Thyroid gland (tissue), 4 donors: ENCODE measurements around the gene NDUFS8. TPM values are rescaled to one million over a fixed set of nuclear protein-coding genes. Genes with fewer than 3 reads are reported as not detected.
A peak's percentile ranks its signal among the peaks of the same experiment; 100 is the strongest.

Experiments
- DNase-seq, 2 donors: peaks; one replicate each; pipeline ENCODE4 v3.0.0-alpha.2; 2019
- H3K27ac ChIP-seq, 3 donors: fragments of 200-600 bp; sonication (generic); 1 replicate in 2 of 3; 2 replicates in 1 of 3; pipeline ENCODE4 v1.5.1; 2016 to 2019; ENCODE audit warnings: mild to moderate bottlenecking in 1 of 3, moderate library complexity in 1 of 3
- H3K27me3 ChIP-seq: fragments of 200-600 bp; sonication (generic); one replicate; pipeline ENCODE4 v1.5.1; 2019
- H3K36me3 ChIP-seq, 2 donors: fragments of 200-600 bp; sonication (generic); one replicate each; pipeline ENCODE4 v1.5.1; 2016 to 2019
- H3K4me1 ChIP-seq, 2 donors: fragments of 200-600 bp; sonication (generic); one replicate each; pipeline ENCODE4 v1.5.1; 2017 to 2019
- H3K4me3 ChIP-seq, 3 donors: fragments of 200-600 bp; sonication (generic); replicated peaks in 1 of 3; 1 replicate in 2 of 3; 2 replicates in 1 of 3; pipeline ENCODE4 v1.5.1; 2016; ENCODE audit warnings: mild to moderate bottlenecking in 1 of 3
- H3K9me3 ChIP-seq: fragments of 200-600 bp; sonication (generic); one replicate; pipeline ENCODE4 v1.5.1; 2017
- CTCF ChIP-seq, 6 experiments: fragments of 200-600 bp in 3 of 6; fragments of 450-650 bp in 3 of 6; sonication (generic) in 3 of 6; IDR thresholded peaks; one replicate each; pipeline ENCODE4 v1.5.1; 2016 to 2019; ENCODE audit warnings: antibody characterized with exemption in 6 of 6, mild to moderate bottlenecking in 2 of 6, inconsistent platforms in 1 of 6, moderate library complexity in 1 of 6
- POLR2A ChIP-seq, 2 donors: fragments of 450-650 bp; IDR thresholded peaks; one replicate each; pipeline ENCODE4 v1.6.1; 2017; ENCODE audit warnings: antibody characterized with exemption in 2 of 2, mild to moderate bottlenecking in 2 of 2, moderate library complexity in 1 of 2
- WGBS, 2 donors: methylation state at CpG; one replicate each; pipeline ENCODE4 v1.1.5; 2017; 5-methylcytosine and 5-hydroxymethylcytosine counted together
- intact Hi-C: fragments of 100-400 bp; cut with DNase I; formaldehyde crosslinking; loops from one replicate; pipeline ENCODE4 v1.15.1; 2023
- total RNA-seq, 4 donors: library from RNA; depleted of rRNA; stranded (reverse); fragments of >200 nt; gene quantifications; one replicate each; pipeline ENCODE4 v1.2.3, GENCODE V29; 2016

Gene NDUFS8
- total RNA-seq, 4 donors from 2014 or later: 222 to 310 (median 254) TPM

- no peaks in the 10 kb centered on the region for H3K27me3 ChIP-seq
- H3K4me1 ChIP-seq: peaks cover 16 to 39% of the 10 kb centered on the region in 2 donors
- no peak overlapping the region for H3K27ac ChIP-seq
- no peak overlapping the region for H3K4me3 ChIP-seq
- no peaks in the 10 kb centered on the region for H3K9me3 ChIP-seq
- no peak for TF ChIP-seq CTCF (IDR thresholded peaks at IDR 0.05)
- no peak for TF ChIP-seq POLR2A (IDR thresholded peaks at IDR 0.05)
- 89 to 93% methylated on average over 10 to 15 of the region's 16 CpGs for WGBS, 2 donors
- H3K36me3 ChIP-seq: no peaks in the 10 kb centered on the region
- intact Hi-C loops: loop anchor here (10.0 kb wide), 1 partner anchor 207 kb away; the partner anchor contains the start of gene KMT5B
- no peak for DNase-seq
These were observed 22.7 kb upstream of the NDUFS8 start for GRCh38 chr11:68007498-68008380.

GRCh38 chr11:68008381-68009337 is 21.8 kb upstream of the NDUFS8 start:
- Histone ChIP-seq H3K27ac (peak overlapping the region in 1 of 3 donors; percentile 94), H3K36me3 (no peaks in the 10 kb centered on the region), H3K27me3 (no peaks in the 10 kb centered on the region), H3K9me3 (no peaks in the 10 kb centered on the region), H3K4me1 (peaks cover 16 to 46% of the 10 kb centered on the region in 2 donors), H3K4me3 (no peak overlapping the region)
- intact Hi-C loops: loop anchor here (10.0 kb wide), 1 partner anchor 206 kb away; the partner anchor contains the start of gene KMT5B
- WGBS, 2 donors: 80 to 86% methylated on average over 17 to 21 of the region's 27 CpGs
- TF ChIP-seq POLR2A (IDR thresholded peaks at IDR 0.05) (no peak), CTCF (IDR thresholded peaks at IDR 0.05) (no peak)
- peak; percentile 49 to 57 for DNase-seq

GRCh38 chr11:68009391-68010089 is 20.9 kb upstream of the NDUFS8 start:
- TF ChIP-seq POLR2A (IDR thresholded peaks at IDR 0.05) (no peak), CTCF (IDR thresholded peaks at IDR 0.05) (peak in 3 of 6 experiments; percentile 14 to 30 (median 19))
- Histone ChIP-seq H3K27me3 (no peaks in the 10 kb centered on the region), H3K9me3 (no peaks in the 10 kb centered on the region), H3K4me3 (no peak overlapping the region), H3K27ac (peak overlapping the region; percentile 67 to 94 (median 93)), H3K4me1 (peaks cover 12 to 50% of the 10 kb centered on the region in 2 donors), H3K36me3 (no peaks in the 10 kb centered on the region)
- peak; percentile 38 to 47 for DNase-seq
- intact Hi-C loops: loop anchor here (10.0 kb wide), 1 partner anchor 205 kb away; the partner anchor contains the start of gene KMT5B
- WGBS, 2 donors: 69 to 76% methylated on average over 12 of the region's 12 CpGs

GRCh38 chr11:68010090-68011041 is 20.1 kb upstream of the NDUFS8 start, which contains the start of gene ALDH3B1:
Gene ALDH3B1 (plus strand): TSS chr11:68010327. CDS start chr11:68015298, 4,971 bp downstream.
- Histone ChIP-seq H3K27me3 (no peaks in the 10 kb centered on the region), H3K27ac (peak within 1 kb of the TSS; percentile 67 to 94 (median 93)), H3K4me1 (peaks cover 12 to 55% of the 10 kb centered on the region in 2 donors), H3K9me3 (no peaks in the 10 kb centered on the region), H3K36me3 (no peaks in the 10 kb centered on the region), H3K4me3 (no peak within 1 kb of the TSS)
- intact Hi-C loops: no loop called here
- peak; percentile 96 to 98 for DNase-seq
- 21 to 30% methylated on average over 22 to 30 of the region's 33 CpGs for WGBS, 2 donors
- TF ChIP-seq POLR2A (IDR thresholded peaks at IDR 0.05) (peak in 1 of 2 donors; percentile 75), CTCF (IDR thresholded peaks at IDR 0.05) (peak in 3 of 6 experiments; percentile 5 to 30 (median 20))
